ENCODE results near the gene INPP4B. TPM values are rescaled to one million over a fixed set of nuclear protein-coding genes. Genes with fewer than 3 reads are reported as not detected.

Gene INPP4B
- total RNA-seq, 4 donors from 2014 or later: 29.4 to 51.5 (median 35.3) TPM

DNA sequence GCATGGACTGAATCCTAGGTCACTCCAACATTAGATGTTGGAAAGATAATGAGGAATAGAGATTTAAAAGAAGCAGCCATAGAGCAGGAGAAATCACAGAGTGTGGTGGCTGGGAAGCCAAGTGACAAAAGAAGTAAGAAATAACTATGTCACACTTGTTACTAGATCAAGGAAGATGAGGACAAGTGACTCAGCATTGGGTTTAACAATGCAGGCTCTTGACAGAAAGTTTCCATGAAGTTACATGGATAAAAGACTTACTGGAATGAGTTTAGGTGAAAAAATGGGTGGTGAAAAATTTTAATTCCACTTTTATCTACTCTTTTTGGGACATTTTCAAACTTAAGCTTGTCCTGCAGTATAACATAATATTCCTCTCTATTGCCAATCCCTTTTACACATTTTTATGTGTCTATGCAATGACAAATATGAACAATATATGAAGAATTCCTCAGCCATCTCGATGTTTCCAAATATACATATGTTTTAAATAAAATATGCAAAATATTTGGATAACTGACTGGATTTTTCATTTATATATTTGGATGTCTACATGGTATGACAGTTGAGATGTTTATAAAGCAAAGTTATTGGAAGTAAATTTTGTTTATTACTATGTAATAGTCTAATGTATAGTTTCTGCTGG is 747.1 kb downstream of the INPP4B start:
- Histone ChIP-seq H3K4me1 (no peaks in the 10 kb centered on the region), H3K27me3 (no peaks in the 10 kb centered on the region), H3K27ac (no peak overlapping the region), H3K36me3 (no peaks in the 10 kb centered on the region), H3K9me3 (no peaks in the 10 kb centered on the region), H3K4me3 (no peak overlapping the region)
- no peak for DNase-seq
- no peak for TF ChIP-seq POLR2A (IDR thresholded peaks at IDR 0.05)
- no peak for TF ChIP-seq CTCF (IDR thresholded peaks at IDR 0.05)
- intact Hi-C loops (cut with DNase I; ENCODE audit: low total_unique reads): no loop called here

DNA sequence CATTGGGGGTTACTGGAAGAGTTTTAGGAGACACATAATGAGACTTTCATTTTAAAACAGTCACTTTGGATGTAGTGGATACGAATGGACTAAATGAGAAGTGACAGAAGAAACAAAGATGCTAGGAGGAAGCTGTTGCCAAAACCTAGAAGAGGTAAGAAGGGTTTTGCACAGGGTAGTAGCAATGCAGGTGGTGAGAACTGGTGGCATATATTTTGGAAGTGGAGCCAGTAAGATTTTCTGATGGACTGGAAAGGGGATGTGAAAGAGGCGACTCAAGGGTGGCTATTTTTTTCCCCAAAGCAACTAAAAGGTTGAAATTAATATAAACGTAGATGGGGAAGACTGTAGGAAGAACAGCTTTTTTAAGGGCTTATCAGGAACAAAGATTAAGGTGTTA is 747.7 kb downstream of the INPP4B start:
- Histone ChIP-seq H3K27ac (no peak overlapping the region), H3K4me3 (no peak overlapping the region), H3K4me1 (no peaks in the 10 kb centered on the region), H3K36me3 (no peaks in the 10 kb centered on the region), H3K9me3 (no peaks in the 10 kb centered on the region), H3K27me3 (no peaks in the 10 kb centered on the region)
- intact Hi-C loops (cut with DNase I; ENCODE audit: low total_unique reads): no loop called here
- DNase-seq: no peak
- TF ChIP-seq POLR2A (IDR thresholded peaks at IDR 0.05): no peak
- TF ChIP-seq CTCF (IDR thresholded peaks at IDR 0.05): no peak

- Histone ChIP-seq H3K27me3 (no peaks in the 10 kb centered on the region), H3K36me3 (no peaks in the 10 kb centered on the region), H3K4me1 (no peaks in the 10 kb centered on the region), H3K27ac (no peak overlapping the region), H3K9me3 (no peaks in the 10 kb centered on the region), H3K4me3 (no peak overlapping the region)
- intact Hi-C loops (cut with DNase I; ENCODE audit: low total_unique reads): no loop called here
- TF ChIP-seq POLR2A (IDR thresholded peaks at IDR 0.05) (no peak), CTCF (IDR thresholded peaks at IDR 0.05) (no peak)
- no peak for DNase-seq
Observed at GRCh38 chr4:142097015-142097414, 749.1 kb downstream of the INPP4B start.

- peak overlapping the region in 1 of 2 donors; percentile 36 for H3K27ac ChIP-seq
- DNase-seq: peak; percentile 16 to 76
- no peaks in the 10 kb centered on the region for H3K36me3 ChIP-seq
- no peaks in the 10 kb centered on the region for H3K9me3 ChIP-seq
- TF ChIP-seq POLR2A (IDR thresholded peaks at IDR 0.05) (no peak), CTCF (IDR thresholded peaks at IDR 0.05) (no peak)
- intact Hi-C loops (cut with DNase I; ENCODE audit: low total_unique reads): no loop called here
- no peaks in the 10 kb centered on the region for H3K27me3 ChIP-seq
- no peaks in the 10 kb centered on the region for H3K4me1 ChIP-seq
- H3K4me3 ChIP-seq: no peak overlapping the region
Observed at GRCh38 chr4:142095886-142096605, 750.1 kb downstream of the INPP4B start.

- intact Hi-C loops (cut with DNase I; ENCODE audit: low total_unique reads): no loop called here
- no peak for TF ChIP-seq CTCF (IDR thresholded peaks at IDR 0.05)
- no peak for TF ChIP-seq POLR2A (IDR thresholded peaks at IDR 0.05)
- Histone ChIP-seq H3K27me3 (no peaks in the 10 kb centered on the region), H3K27ac (no peak overlapping the region), H3K9me3 (no peaks in the 10 kb centered on the region), H3K4me3 (no peak overlapping the region), H3K36me3 (no peaks in the 10 kb centered on the region), H3K4me1 (no peaks in the 10 kb centered on the region)
- no peak for DNase-seq
Observed at GRCh38 chr4:142092941-142093340, 753.2 kb downstream of the INPP4B start.

Data from uterus (tissue), 4 donors.